Upper lobe of left lung (tissue), 6 donors: ENCODE results near the gene PTN. TPM values are rescaled to one million over a fixed set of nuclear protein-coding genes. Genes with fewer than 3 reads are reported as not detected.

Source experiments
- ATAC-seq, 2 donors: fragments of 200-7000 bp; cut with Tn5 transposase; one replicate each; pipeline ENCODE4 v1.9.1; 2022; ENCODE audit warnings: mild to moderate bottlenecking in 2 of 2, moderate library complexity in 2 of 2; ENCODE audit not compliant: low FRiP score in 2 of 2
- DNase-seq, 2 donors: peaks; one replicate each; pipeline ENCODE4 v3.0.0-alpha.2; 2019 to 2020
- H3K27ac ChIP-seq, 4 donors: fragments of 200-600 bp; sonication (generic); one replicate each; pipeline ENCODE4 v1.5.1; 2016 to 2019
- H3K27me3 ChIP-seq, 4 donors: fragments of 200-600 bp; sonication (generic); one replicate each; pipeline ENCODE4 v1.5.1; 2017 to 2019
- H3K36me3 ChIP-seq, 4 donors: fragments of 200-600 bp; sonication (generic); one replicate each; pipeline ENCODE4 v1.5.1; 2016 to 2019
- H3K4me1 ChIP-seq, 4 donors: fragments of 200-600 bp; sonication (generic); one replicate each; pipeline ENCODE4 v1.5.1; 2018 to 2019
- H3K4me3 ChIP-seq, 4 donors: fragments of 200-600 bp; sonication (generic); one replicate each; pipeline ENCODE4 v1.5.1; 2017 to 2019; ENCODE audit warnings: mild to moderate bottlenecking in 2 of 4, moderate library complexity in 1 of 4
- H3K9me3 ChIP-seq, 4 donors: fragments of 200-600 bp; sonication (generic); one replicate each; pipeline ENCODE4 v1.5.1; 2018 to 2019
- EP300 ChIP-seq, 4 donors: sonication (generic); formaldehyde crosslinking; IDR thresholded peaks; one replicate each; pipeline ENCODE4 v1.5.1; 2017; ENCODE audit warnings: antibody characterized with exemption in 4 of 4, control low read depth in 2 of 4
- POLR2A ChIP-seq, 4 donors: fragments of 450-650 bp; IDR thresholded peaks; one replicate each; pipeline ENCODE4 v1.5.1; 2016 to 2017; ENCODE audit warnings: antibody characterized with exemption in 4 of 4, mild to moderate bottlenecking in 2 of 4
- POLR2AphosphoS5 ChIP-seq, 2 donors: sonication (generic); formaldehyde crosslinking; IDR thresholded peaks; one replicate each; pipeline ENCODE4 v1.5.1; 2017; ENCODE audit warnings: antibody characterized with exemption in 2 of 2
- WGBS, 2 donors: methylation state at CpG; one replicate each; pipeline ENCODE4 v1.1.5; 2017 to 2018; 5-methylcytosine and 5-hydroxymethylcytosine counted together
- total RNA-seq, 6 donors: library from RNA; depleted of rRNA in 4 of 6; stranded (reverse); fragments of >200 nt in 4 of 6; gene quantifications; one replicate each; pipeline versions ENCODE4 v1.1.0 to v1.2.1, GENCODE V29; 2016 to 2021
- TF ChIP-seq, protein P1 (sequence below), 6 experiments: fragments of 450-650 bp in 4 of 6; fragments of 200-600 bp in 2 of 6; sonication (generic) in 2 of 6; IDR thresholded peaks; one replicate each; pipeline ENCODE4 v1.5.1; 2016 to 2019; ENCODE audit warnings: antibody characterized with exemption in 6 of 6
- donor health status: DM: no; HTN: no; CAD: no; lungs with moderate emphysema.
- donor health status: DM: no; HTN: yes; CAD: no; lungs with severe emphysema.

The PTN gene
- total RNA-seq, 6 donors from 2014 or later: 2.4 to 10.3 (median 3.3) TPM

DNA sequence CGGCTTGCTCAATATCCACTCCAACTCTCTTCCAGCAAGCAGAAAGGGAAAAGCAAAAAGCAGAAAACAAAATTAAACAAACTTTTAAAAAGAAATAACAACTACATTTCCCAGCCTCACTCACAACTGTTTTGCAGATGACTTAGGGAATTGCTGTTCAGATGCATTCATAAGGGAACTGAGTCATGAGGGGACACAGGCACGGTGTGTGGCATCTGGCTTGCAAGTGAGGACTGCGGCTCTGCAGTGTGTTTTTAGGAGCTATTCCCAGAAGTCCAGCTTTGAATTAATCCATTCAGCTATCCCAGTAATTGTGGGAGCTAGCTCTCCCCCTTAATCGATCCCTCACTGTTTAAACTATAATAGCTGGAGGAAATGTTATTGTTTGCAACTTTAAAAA is 30.3 kb downstream of the PTN start:
- Histone ChIP-seq H3K4me3 (no peak overlapping the region), H3K9me3 (no peaks in the 10 kb centered on the region), H3K36me3 (no peaks in the 10 kb centered on the region), H3K4me1 (no peaks in the 10 kb centered on the region), H3K27ac (no peak overlapping the region), H3K27me3 (no peaks in the 10 kb centered on the region)
- no peak for TF ChIP-seq POLR2A (IDR thresholded peaks at IDR 0.05)
- TF ChIP-seq, protein P1, sequence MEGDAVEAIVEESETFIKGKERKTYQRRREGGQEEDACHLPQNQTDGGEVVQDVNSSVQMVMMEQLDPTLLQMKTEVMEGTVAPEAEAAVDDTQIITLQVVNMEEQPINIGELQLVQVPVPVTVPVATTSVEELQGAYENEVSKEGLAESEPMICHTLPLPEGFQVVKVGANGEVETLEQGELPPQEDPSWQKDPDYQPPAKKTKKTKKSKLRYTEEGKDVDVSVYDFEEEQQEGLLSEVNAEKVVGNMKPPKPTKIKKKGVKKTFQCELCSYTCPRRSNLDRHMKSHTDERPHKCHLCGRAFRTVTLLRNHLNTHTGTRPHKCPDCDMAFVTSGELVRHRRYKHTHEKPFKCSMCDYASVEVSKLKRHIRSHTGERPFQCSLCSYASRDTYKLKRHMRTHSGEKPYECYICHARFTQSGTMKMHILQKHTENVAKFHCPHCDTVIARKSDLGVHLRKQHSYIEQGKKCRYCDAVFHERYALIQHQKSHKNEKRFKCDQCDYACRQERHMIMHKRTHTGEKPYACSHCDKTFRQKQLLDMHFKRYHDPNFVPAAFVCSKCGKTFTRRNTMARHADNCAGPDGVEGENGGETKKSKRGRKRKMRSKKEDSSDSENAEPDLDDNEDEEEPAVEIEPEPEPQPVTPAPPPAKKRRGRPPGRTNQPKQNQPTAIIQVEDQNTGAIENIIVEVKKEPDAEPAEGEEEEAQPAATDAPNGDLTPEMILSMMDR (IDR thresholded peaks at IDR 0.05): no peak
- no peak for TF ChIP-seq POLR2AphosphoS5 (IDR thresholded peaks at IDR 0.05)
- no peak for TF ChIP-seq EP300 (IDR thresholded peaks at IDR 0.05)
- 67 to 73% methylated on average over 4 of the region's 4 CpGs for WGBS, 2 donors
- DNase-seq (no peak), ATAC-seq (no peak)

DNA sequence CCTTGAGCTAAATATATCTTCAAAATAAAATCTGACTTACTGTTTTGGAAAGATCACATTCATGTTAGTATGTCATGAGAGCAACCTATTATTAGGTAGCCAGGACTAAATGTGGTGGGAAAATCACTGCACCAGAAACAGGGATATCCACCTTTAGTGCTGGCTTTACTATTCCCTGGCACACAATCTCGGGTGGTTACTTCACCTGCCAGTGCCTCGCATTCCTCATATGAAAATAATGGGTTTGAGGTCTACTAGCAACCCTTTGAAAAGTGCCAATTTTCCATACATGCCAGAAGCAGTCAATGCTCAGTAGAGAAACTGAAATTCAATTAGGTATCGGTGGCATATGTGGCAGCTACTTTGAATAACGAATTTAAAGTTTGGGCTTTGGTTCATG is 36.8 kb downstream of the PTN start:
- no peak for ATAC-seq
- 69 to 74% methylated on average over 4 of the region's 4 CpGs for WGBS, 2 donors

DNA sequence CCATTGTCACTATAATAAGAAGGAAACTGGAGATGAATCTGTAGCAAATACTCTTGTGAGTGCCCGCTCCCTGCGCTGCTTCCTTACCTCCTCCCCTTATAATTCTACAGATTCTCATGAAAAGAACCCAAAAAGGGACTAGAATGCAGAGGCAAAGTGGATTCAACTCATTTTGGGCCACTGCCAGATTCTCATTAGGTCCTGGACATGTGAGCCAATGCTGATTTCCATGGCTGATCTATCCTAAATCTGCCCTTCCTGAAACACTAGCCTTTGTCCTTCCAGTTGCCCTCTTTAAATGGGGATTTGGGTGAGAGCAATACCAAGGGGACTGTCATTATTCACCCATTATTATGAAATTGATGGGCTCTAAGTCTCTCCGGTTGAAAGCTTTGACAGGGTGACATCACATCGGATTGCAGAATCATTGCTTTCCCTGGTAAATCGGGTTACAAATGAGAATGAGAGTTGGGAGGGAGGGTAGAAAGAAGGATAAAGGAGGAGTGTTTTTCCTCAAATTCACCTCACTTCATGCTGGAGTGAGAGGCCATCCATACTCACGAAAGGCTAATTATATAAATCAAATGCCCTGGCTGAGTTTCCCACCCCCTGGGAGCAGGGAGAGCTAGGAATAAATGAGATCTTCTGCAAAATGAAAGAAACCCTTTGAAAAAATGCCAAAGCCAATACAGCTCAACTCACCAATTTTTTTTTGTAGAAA is 37.5 kb downstream of the PTN start:
- Histone ChIP-seq H3K27me3 (no peaks in the 10 kb centered on the region), H3K9me3 (no peaks in the 10 kb centered on the region), H3K4me3 (no peak overlapping the region), H3K27ac (no peak overlapping the region), H3K4me1 (no peaks in the 10 kb centered on the region), H3K36me3 (no peaks in the 10 kb centered on the region)
- DNase-seq (no peak), ATAC-seq (no peak)
- 68 to 85% methylated on average over 6 of the region's 6 CpGs for WGBS, 2 donors
- TF ChIP-seq EP300 (IDR thresholded peaks at IDR 0.05): no peak
- TF ChIP-seq POLR2A (IDR thresholded peaks at IDR 0.05): no peak
- TF ChIP-seq POLR2AphosphoS5 (IDR thresholded peaks at IDR 0.05): no peak
- TF ChIP-seq, protein P1 (IDR thresholded peaks at IDR 0.05): no peak

More for the DNA sequence above, 36.8 kb downstream of the PTN start:
- TF ChIP-seq POLR2A (IDR thresholded peaks at IDR 0.05) (no peak), POLR2AphosphoS5 (IDR thresholded peaks at IDR 0.05) (no peak)
- TF ChIP-seq, protein P1 (IDR thresholded peaks at IDR 0.05): no peak
- Histone ChIP-seq H3K9me3 (no peaks in the 10 kb centered on the region), H3K36me3 (no peaks in the 10 kb centered on the region), H3K27me3 (no peaks in the 10 kb centered on the region), H3K4me1 (no peaks in the 10 kb centered on the region), H3K4me3 (no peak overlapping the region), H3K27ac (no peak overlapping the region)
- no peak for DNase-seq

DNA sequence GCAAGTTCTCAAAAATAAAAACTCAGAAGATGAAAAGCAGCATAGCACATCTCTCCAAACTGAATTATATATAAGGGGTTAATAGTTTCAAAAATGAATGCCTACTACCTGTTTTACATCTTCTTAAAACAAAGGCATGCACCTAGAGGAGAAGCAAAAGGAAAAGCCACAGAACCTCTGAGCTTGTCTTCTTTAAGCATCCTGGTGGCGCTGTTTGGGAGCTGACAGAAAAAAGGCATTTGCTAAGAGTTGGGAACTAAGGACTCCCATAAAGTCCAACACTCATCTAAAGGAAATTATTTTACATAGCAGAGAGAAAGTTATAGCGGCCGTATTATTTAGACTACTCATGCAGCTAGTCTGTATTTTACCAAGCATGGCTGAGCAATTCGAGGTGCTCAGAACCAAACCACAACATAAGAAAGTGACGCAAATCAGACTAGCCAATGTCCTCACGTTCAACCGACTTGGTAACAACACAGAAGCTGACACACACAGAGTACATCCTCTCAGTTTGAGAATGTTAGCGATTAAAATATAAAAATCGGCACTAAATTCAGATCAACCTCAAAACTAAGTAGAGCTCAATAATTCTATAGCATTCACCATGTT is 38.8 kb downstream of the PTN start:
- DNase-seq (no peak), ATAC-seq (no peak)
- H3K4me3 ChIP-seq: no peak overlapping the region
- H3K27me3 ChIP-seq: no peaks in the 10 kb centered on the region
- WGBS, 2 donors: 86 to 88% methylated on average over 9 of the region's 9 CpGs
- no peaks in the 10 kb centered on the region for H3K4me1 ChIP-seq
- H3K27ac ChIP-seq: no peak overlapping the region
- no peaks in the 10 kb centered on the region for H3K9me3 ChIP-seq
- no peaks in the 10 kb centered on the region for H3K36me3 ChIP-seq
- TF ChIP-seq, protein P1 (IDR thresholded peaks at IDR 0.05): no peak
- TF ChIP-seq POLR2A (IDR thresholded peaks at IDR 0.05) (no peak), POLR2AphosphoS5 (IDR thresholded peaks at IDR 0.05) (no peak), EP300 (IDR thresholded peaks at IDR 0.05) (no peak)

DNA sequence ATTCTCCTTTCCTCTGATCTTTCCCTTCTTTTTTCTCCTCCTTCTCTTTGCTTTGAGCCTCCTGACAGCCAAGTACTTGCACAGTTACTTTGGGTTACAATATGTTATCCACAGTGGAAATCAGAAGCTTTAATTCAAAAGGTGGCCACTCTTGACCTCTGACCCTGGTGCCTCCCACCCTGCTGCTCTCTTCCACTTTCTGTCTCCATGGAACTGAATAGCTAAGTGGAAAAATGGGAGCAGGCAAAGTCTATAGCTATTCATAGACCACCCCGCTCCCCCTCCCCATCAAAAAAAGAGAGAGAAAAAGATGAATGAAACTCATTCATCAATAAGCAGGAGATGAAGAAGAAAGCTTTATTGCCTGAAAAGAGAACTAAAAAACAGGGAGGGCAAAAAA is 39.4 kb downstream of the PTN start:
- 96 to 100% methylated on average over 1 of the region's 1 CpG for WGBS, 2 donors
- Histone ChIP-seq H3K4me3 (no peak overlapping the region), H3K36me3 (no peaks in the 10 kb centered on the region), H3K4me1 (no peaks in the 10 kb centered on the region), H3K9me3 (no peaks in the 10 kb centered on the region), H3K27me3 (no peaks in the 10 kb centered on the region), H3K27ac (no peak overlapping the region)
- no peak for DNase-seq
- no peak for ATAC-seq
- TF ChIP-seq POLR2A (IDR thresholded peaks at IDR 0.05): no peak
